Spleen (tissue), 7 donors: ENCODE measurements around the gene ERMN.

Experiments
- CTCF ChIP-seq, 11 experiments: fragments of 200-600 bp in 7 of 11; fragments of 450-650 bp in 4 of 11; sonication (generic) in 4 of 11; IDR thresholded peaks in 8 of 11; conservative IDR thresholded peaks in 3 of 11; 1 replicate in 7 of 11; 2 replicates in 4 of 11; pipeline versions ENCODE4 v1.4.0 to v1.8.0; 2016 to 2021; ENCODE audit warnings: antibody characterized with exemption in 11 of 11, inconsistent platforms in 4 of 11, mild to moderate bottlenecking in 1 of 11
- POLR2AphosphoS5 ChIP-seq, 3 donors: sonication (generic); formaldehyde crosslinking; IDR thresholded peaks; one replicate each; pipeline ENCODE4 v1.5.1; 2017; ENCODE audit warnings: antibody characterized with exemption in 3 of 3
- donor health status: DM: no; HTN: no; CAD: no; lungs with moderate emphysema.
- donor health status: DM: no; HTN: no; CAD: no.
- donor health status: DM: no; HTN: no; CAD: no.

GRCh38 chr2:157287160-157287559, 38.5 kb downstream of the ERMN start:
- TF ChIP-seq POLR2AphosphoS5 (IDR thresholded peaks at IDR 0.05), result no peak
- no peak for TF ChIP-seq CTCF (IDR thresholded peaks at IDR 0.05 in 8 of 11, conservative IDR thresholded peaks at IDR 0.05 in 3 of 11)
